Endodermal cell (in vitro differentiated cells): ENCODE results near the gene ACSM5. TPM values are rescaled to one million over a fixed set of nuclear protein-coding genes. Genes with fewer than 3 reads are reported as not detected.

Experiments
- DNase-seq: peaks from one replicate; pipeline ENCODE4 v3.0.0-alpha.2; 2017
- H3K27ac ChIP-seq: 2 replicates; pipeline ENCODE4 v1.5.1; 2013; ENCODE audit warnings: mild to moderate bottlenecking, low read depth, low read length, moderate library complexity
- H3K27me3 ChIP-seq: 2 replicates; pipeline ENCODE4 v1.6.1; 2013; ENCODE audit warnings: mild to moderate bottlenecking, low read length, moderate library complexity; ENCODE audit not compliant: insufficient read depth, control insufficient read depth, poor library complexity, severe bottlenecking
- H3K36me3 ChIP-seq: 2 replicates; pipeline ENCODE4 v1.7.0; 2013; ENCODE audit warnings: mild to moderate bottlenecking, low read length, moderate library complexity; ENCODE audit not compliant: control insufficient read depth, insufficient read depth
- H3K4me1 ChIP-seq: one replicate; pipeline ENCODE4 v1.7.0; 2013; ENCODE audit warnings: low read length; ENCODE audit not compliant: control insufficient read depth, insufficient read depth
- H3K4me3 ChIP-seq: 2 replicates; pipeline ENCODE4 v1.5.1; 2013; ENCODE audit warnings: mild to moderate bottlenecking, low read length, moderate library complexity
- H3K9ac ChIP-seq: 2 replicates; pipeline ENCODE4 v1.6.1; 2013; ENCODE audit warnings: mild to moderate bottlenecking, low read length, moderate library complexity; ENCODE audit not compliant: poor library complexity, severe bottlenecking; ENCODE audit errors: extremely low read depth
- H3K9me3 ChIP-seq: 2 replicates; pipeline ENCODE4 v1.6.1; 2013; ENCODE audit warnings: mild to moderate bottlenecking, low read length, moderate library complexity; ENCODE audit not compliant: control insufficient read depth
- H3K27ac Mint-ChIP-seq: 2 replicates; pipeline ENCODE4 v1.8.0; 2020; ENCODE audit warnings: mixed read lengths
- H3K27me3 Mint-ChIP-seq: 2 replicates; pipeline ENCODE4 v1.8.0; 2021; ENCODE audit warnings: mild to moderate bottlenecking, mixed read lengths; ENCODE audit not compliant: insufficient read depth
- H3K36me3 Mint-ChIP-seq: 2 replicates; pipeline ENCODE4 v1.8.0; 2020; ENCODE audit warnings: low read depth, mixed read lengths
- H3K4me1 Mint-ChIP-seq: 2 replicates; pipeline ENCODE4 v1.8.0; 2020; ENCODE audit warnings: mixed read lengths
- H3K4me3 Mint-ChIP-seq: 2 replicates; pipeline ENCODE4 v1.8.0; 2020; ENCODE audit warnings: mild to moderate bottlenecking, moderate library complexity, mixed read lengths
- H3K9me3 Mint-ChIP-seq: 2 replicates; pipeline ENCODE4 v1.8.0; 2020; ENCODE audit warnings: mild to moderate bottlenecking, mixed read lengths
- WGBS, 2 experiments: methylation state at CpG; one replicate each; pipeline versions ENCODE4 v1.1.5 to v1.1.7; 2013; ENCODE audit warnings: missing lambda C conversion rate in 2 of 2, mixed read lengths in 1 of 2; ENCODE audit not compliant: insufficient coverage in 1 of 2, insufficient read length in 1 of 2; 5-methylcytosine and 5-hydroxymethylcytosine counted together
- total RNA-seq, 2 donors: library from RNA; stranded (reverse); fragmentation: NEBNext Ultra II Directional in 1 of 2; extraction: Animal tissue kit (Norgen Biotek cat#: 25700) in 1 of 2; gene quantifications; 2 replicates in 1 of 2; 3 replicates in 1 of 2; pipeline ENCODE4 v1.2.1, GENCODE V29; 2021
- TF ChIP-seq, protein P1 (sequence below): fragments of 200-600 bp; sonication (generic); conservative IDR thresholded peaks from 2 replicates; pipeline ENCODE4 v1.5.0; 2021; ENCODE audit warnings: antibody characterized with exemption, mild to moderate bottlenecking

The ACSM5 gene
- total RNA-seq, 2 donors from 2014 or later: not detected

DNA sequence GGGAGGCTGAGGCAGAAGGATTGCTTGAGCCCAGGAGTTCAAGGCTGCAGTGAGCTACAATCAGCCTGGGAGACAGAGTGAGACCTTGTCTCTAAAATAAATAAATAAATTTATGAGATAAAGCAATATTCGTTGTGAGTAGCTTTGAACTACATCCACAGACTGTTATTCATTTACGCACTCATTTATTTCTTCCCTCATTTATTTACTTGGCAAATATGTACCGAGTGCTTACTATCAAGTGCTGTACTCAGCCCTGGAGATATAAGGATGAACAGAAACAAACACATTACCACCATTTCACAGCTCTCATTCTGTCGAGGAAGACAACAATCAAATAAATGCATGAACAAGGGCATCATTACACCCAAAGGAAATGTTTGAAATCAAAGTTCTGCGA lies 32.2 kb upstream of the ACSM5 start:
- TF ChIP-seq, protein P1, sequence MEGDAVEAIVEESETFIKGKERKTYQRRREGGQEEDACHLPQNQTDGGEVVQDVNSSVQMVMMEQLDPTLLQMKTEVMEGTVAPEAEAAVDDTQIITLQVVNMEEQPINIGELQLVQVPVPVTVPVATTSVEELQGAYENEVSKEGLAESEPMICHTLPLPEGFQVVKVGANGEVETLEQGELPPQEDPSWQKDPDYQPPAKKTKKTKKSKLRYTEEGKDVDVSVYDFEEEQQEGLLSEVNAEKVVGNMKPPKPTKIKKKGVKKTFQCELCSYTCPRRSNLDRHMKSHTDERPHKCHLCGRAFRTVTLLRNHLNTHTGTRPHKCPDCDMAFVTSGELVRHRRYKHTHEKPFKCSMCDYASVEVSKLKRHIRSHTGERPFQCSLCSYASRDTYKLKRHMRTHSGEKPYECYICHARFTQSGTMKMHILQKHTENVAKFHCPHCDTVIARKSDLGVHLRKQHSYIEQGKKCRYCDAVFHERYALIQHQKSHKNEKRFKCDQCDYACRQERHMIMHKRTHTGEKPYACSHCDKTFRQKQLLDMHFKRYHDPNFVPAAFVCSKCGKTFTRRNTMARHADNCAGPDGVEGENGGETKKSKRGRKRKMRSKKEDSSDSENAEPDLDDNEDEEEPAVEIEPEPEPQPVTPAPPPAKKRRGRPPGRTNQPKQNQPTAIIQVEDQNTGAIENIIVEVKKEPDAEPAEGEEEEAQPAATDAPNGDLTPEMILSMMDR: no peak
- no peaks in the 10 kb centered on the region for H3K9me3 Mint-ChIP-seq
- no peaks in the 10 kb centered on the region for H3K4me1 Mint-ChIP-seq
- no peaks in the 10 kb centered on the region for H3K27me3 ChIP-seq
- no peak for DNase-seq
- no peaks in the 10 kb centered on the region for H3K36me3 Mint-ChIP-seq
- WGBS, 2 experiments: 93 to 95% methylated on average over 3 to 5 of the region's 5 CpGs
- peaks cover 10% of the 10 kb centered on the region for H3K27me3 Mint-ChIP-seq
- H3K4me3 Mint-ChIP-seq: no peak overlapping the region
- H3K27ac Mint-ChIP-seq: no peak overlapping the region
- no peak overlapping the region for H3K4me3 ChIP-seq
- no peaks in the 10 kb centered on the region for H3K9me3 ChIP-seq
- H3K36me3 ChIP-seq: no peaks in the 10 kb centered on the region
- no peak overlapping the region for H3K27ac ChIP-seq
- H3K4me1 ChIP-seq: no peaks in the 10 kb centered on the region
- H3K9ac ChIP-seq: no peak overlapping the region

DNA sequence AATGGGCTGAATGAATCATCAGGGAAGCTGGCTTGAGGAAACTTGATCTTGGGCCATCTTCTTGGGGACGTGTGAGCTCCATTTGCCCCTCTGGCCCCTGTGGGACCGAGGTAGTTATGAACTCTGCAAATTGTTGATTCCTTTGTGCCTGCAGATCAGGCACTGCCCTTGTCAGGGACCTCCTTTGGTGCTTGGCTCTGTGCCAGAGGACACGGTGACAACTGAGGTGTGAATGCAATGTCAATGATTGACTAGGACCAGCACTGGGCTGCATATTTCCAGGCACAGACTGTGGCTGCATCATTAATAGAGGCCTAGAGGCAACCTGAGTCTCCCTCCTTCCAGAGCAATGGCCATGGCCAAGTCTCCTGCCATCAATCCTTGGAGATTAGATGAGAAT lies 28.6 kb upstream of the ACSM5 start:
- no peaks in the 10 kb centered on the region for H3K9me3 Mint-ChIP-seq
- TF ChIP-seq, protein P1: no peak
- no peak for DNase-seq
- H3K4me3 Mint-ChIP-seq: no peak overlapping the region
- peaks cover 7% of the 10 kb centered on the region for H3K27me3 Mint-ChIP-seq
- 86 to 87% methylated on average over 3 of the region's 3 CpGs for WGBS, 2 experiments
- no peaks in the 10 kb centered on the region for H3K4me1 Mint-ChIP-seq
- no peak overlapping the region for H3K27ac Mint-ChIP-seq
- Histone ChIP-seq H3K4me1 (no peaks in the 10 kb centered on the region), H3K36me3 (no peaks in the 10 kb centered on the region), H3K27ac (no peak overlapping the region), H3K27me3 (no peaks in the 10 kb centered on the region), H3K9ac (no peak overlapping the region), H3K9me3 (no peaks in the 10 kb centered on the region), H3K4me3 (no peak overlapping the region)
- H3K36me3 Mint-ChIP-seq: no peaks in the 10 kb centered on the region

DNA sequence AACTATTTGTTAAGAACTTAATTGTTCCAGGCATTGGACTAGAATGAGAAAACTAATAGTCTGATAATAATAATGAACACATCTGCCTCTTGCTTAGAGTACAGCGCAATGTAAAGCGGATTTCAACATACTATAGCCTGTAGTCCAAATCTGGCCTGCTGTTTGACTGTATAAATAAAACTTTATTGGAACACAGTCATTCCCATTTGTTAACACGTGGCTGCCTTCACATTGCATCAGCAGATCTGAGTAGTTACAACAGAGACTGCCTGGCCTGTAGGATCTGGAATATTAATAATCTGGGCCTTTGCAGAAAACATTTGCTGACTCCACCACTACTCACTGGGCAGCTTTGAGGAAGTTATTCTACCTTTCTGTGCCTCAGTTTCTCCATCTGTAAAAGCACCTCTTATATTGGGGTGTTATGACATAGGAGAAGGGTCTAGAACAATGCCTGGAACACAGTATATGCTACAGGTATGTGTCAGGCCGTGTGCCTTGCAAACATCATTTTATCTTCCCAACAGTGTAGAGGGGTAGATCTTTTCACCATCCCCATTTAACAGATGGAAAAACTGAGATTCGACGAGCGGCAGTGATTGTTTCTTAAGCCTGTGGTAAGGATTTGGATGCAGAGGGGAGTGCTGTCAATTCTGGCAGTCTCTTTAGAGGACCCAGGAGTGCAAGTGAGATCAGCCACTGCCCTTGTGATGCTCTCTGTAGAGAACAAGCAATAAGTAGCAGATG lies 27.0 kb upstream of the ACSM5 start:
- no peak overlapping the region for H3K4me3 Mint-ChIP-seq
- H3K27ac Mint-ChIP-seq: no peak overlapping the region
- no peaks in the 10 kb centered on the region for H3K9me3 Mint-ChIP-seq

More for the DNA sequence above, 27.0 kb upstream of the ACSM5 start:
- Histone ChIP-seq H3K4me3 (no peak overlapping the region), H3K9me3 (no peaks in the 10 kb centered on the region), H3K9ac (no peak overlapping the region), H3K27me3 (no peaks in the 10 kb centered on the region), H3K27ac (no peak overlapping the region), H3K36me3 (no peaks in the 10 kb centered on the region), H3K4me1 (no peaks in the 10 kb centered on the region)
- TF ChIP-seq, protein P1: no peak
- H3K4me1 Mint-ChIP-seq: peaks cover 5% of the 10 kb centered on the region
- WGBS, 2 experiments: 82 to 93% methylated on average over 5 to 7 of the region's 7 CpGs
- no peak for DNase-seq
- H3K27me3 Mint-ChIP-seq: peaks cover 13% of the 10 kb centered on the region
- H3K36me3 Mint-ChIP-seq: no peaks in the 10 kb centered on the region
